ENCODE results near the gene LCT.
A peak's percentile ranks its signal among the peaks of the same experiment; 100 is the strongest.
"Not testable (repeated sequence)": the region's sequence is repeated elsewhere in the genome, so short reads cannot be mapped to it uniquely, and the experiment has no call there.

LCT gene

DNA sequence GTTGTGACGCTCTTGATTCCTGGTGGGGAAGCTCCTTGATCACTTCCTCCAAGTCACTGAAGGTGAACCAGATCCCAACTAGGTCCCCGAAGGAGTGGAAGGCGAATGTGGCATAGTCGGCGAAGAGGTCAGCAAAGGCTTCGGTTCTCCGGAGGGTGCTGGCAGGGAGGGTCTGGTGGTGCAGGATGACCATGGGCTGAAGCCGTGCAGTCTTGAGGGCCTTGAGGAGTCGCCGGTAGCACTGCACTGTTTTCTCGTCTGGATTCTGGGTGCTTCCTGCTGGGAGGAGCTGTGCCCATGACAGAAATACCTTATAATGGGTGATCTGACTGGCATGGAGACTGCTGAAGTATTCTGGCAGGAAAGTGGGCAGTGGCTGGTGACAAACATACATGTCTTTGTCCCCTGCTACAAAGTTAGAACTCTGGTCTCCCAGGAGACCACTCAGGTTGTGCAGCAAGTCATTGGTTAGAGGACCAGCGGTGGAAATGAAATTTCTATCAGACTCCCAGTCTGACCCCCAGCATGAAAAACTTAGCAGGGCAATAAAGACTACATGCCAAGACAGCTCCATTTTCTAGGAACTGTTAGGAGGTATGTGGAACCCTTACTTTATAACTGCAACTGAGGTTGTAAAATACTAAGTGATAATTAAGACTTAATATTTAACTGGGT, at the start of gene LCT:
Gene LCT, minus strand, starts transcription at position 589 of the 675 bp plus-strand sequence. Its CDS starts 15 bp downstream, at position 574.
- DNase-seq (ENCODE audit: low spot score): no peak

DNA sequence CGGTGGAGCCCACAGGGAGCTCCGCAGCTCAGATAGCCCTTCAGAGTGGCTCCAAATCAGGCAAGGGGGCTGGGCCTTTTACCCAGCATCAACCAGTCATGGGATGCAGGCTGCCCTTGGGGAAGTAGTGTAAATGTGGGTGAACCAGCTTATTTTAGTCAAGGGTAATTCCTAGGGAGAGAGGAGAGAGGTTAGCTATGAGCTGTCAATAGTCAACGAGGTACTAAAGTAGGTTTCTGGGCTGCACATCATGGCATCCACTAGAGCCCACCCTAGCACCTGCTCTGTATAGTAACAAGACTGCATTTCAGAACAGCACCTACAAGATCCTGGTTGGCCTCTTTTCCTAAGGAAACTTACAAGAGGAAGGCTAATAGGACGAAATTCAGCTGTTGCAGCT, 48.7 kb upstream of the LCT start:
- DNase-seq (ENCODE audit: low spot score): no peak

- DNase-seq (ENCODE audit: low spot score): no peak
Measured at GRCh38 chr2:135882415-135882814, 45.4 kb upstream of the LCT start.

GRCh38 chr2:135876770-135877169, 39.8 kb upstream of the LCT start:
- not testable (repeated sequence) for DNase-seq (ENCODE audit: low spot score)

- DNase-seq (ENCODE audit: low spot score): peak; percentile 99
Measured at GRCh38 chr2:135876066-135876711, 39.2 kb upstream of the LCT start, which contains the start of gene MCM6. TSS of gene MCM6 (minus strand) at chr2:135876443. CDS start at chr2:135876365, 78 bp downstream.

DNA sequence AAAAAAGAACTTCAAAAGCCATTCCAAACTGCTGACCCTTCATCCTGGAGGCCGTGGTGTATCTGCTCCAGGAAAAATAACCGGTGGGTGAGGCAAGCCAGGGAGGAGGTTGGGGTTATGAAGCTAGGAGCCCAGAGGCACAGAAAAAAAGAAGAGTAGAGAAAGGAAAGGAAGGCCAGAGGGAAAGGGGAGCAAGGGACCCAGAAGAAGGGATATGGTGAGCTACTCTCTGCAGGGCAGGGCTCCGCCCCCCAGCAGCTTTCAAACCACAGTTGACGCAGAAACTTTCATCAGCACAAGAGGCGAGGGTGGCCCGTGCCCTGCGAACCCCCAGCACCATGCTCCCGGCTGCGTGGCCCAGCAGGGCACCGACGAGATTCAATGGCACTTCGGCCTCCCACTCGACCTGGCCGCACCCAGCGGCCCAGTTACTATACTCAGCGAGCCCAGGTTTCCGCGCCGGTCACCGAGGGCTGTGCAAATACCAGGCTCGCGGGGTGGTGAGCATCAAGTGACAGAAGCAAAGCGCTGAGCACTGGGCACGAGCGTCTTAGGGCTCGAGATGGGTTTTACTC, 38.6 kb upstream of the LCT start:
- peak; percentile 75 for DNase-seq (ENCODE audit: low spot score)

DNA sequence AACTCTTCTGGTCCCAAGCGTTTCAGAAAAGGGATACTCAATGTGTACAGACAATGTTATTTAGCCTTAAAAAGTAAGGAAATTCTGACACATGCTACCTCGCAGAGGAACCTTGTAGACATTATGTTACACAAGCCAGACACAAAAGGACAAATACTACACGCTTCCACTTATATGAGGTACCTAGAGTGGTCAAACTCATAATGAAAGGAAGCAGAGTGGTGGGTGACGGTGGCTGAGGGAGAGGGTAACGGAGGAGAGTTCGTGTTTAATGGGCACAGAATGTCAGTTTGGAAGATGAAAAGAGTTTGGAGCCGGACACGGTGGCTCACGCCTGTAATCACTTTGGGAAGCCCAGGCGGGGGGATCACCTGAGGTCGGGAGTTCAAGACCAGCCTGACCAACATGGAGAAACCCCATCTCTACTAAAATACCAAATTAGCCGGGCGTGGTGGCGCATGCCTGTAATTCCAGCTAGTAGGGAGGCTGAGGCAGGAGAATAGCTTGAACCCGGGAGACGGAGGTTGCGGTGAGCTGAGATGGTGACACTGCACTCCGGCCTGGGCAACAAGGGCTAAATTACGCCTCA, 37.9 kb upstream of the LCT start:
- no peak for DNase-seq (ENCODE audit: low spot score)

DNA sequence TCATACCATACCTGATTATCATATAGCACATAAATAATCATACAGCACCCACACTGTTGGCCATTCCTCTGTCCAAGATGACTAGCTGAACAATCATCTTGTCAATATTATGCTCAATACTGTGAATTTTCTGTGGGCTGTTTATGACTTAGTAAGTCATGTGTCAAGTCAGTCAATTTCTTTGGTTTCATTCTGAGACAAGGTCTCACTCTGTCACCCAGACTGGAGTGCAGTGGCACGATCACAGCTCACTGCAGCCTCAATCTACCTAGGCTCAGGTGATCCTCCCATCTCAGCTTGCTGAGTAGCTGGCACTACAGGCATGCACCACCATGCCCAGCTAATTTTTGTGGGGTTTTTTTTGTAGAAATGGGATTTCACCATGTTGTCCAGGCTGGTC, 33.6 kb upstream of the LCT start:
- no peak for DNase-seq (ENCODE audit: low spot score)

DNA sequence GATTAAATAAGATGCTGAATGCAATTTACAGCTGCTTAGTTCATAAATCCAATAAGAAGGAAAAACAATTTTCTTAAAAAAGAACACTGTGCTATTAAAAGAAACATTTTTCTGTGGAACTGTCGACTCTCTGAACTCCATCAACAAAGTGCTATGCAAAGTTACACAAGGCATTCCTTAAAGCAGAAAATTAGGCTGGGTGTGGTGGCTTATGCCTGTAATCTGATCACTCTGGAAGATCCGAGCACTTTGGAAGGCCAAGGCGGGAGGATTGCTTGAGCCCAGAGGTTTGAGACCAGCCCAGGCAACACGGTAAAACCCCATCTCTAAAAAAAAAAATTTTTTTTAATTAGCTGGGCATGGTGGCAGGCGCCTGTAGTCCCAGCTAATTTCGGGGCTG, 26.2 kb upstream of the LCT start:
- DNase-seq (ENCODE audit: low spot score): no peak

DNA sequence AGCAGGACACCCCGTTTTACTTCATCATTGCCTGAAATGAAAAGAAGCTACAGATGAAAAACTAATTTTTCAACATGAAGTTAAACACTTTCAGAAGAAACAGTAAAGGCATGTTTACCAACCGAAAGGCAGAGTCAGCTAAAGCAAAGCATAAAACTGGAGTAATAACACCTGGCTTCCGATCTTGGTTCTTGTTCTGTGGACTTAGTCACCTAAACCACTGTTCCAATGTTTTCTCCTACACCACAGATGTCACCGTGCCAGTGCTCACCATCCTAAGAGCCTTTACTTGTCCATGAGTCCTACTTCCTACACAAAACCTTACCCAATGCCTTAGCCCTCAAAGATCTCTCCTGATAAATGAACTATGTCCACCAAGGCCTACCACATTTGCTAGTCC, 25.7 kb upstream of the LCT start:
- no peak for DNase-seq (ENCODE audit: low spot score)

DNA sequence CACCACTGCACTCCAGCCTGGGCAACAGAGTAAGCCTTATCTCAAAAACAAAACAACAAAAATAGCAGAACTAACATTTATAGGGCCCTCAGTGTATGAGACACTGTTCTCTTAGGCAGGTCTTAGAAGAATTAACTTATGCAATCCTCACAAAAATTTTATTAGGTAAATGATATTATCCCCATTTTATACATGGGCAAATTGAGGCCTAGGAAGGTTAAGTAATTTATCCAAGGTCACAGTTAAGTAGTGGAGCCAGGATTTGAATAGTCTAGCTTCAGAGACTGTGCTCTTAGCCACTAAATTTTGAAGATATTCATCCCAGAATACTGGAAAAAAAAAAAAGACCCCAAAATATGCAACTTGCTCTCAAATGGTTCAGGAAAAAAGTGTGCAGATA, 16.4 kb upstream of the LCT start:
- no peak for DNase-seq (ENCODE audit: low spot score)

GRCh38 chr2:135851858-135852257, 14.9 kb upstream of the LCT start:
- DNase-seq (ENCODE audit: low spot score): no peak

DNA sequence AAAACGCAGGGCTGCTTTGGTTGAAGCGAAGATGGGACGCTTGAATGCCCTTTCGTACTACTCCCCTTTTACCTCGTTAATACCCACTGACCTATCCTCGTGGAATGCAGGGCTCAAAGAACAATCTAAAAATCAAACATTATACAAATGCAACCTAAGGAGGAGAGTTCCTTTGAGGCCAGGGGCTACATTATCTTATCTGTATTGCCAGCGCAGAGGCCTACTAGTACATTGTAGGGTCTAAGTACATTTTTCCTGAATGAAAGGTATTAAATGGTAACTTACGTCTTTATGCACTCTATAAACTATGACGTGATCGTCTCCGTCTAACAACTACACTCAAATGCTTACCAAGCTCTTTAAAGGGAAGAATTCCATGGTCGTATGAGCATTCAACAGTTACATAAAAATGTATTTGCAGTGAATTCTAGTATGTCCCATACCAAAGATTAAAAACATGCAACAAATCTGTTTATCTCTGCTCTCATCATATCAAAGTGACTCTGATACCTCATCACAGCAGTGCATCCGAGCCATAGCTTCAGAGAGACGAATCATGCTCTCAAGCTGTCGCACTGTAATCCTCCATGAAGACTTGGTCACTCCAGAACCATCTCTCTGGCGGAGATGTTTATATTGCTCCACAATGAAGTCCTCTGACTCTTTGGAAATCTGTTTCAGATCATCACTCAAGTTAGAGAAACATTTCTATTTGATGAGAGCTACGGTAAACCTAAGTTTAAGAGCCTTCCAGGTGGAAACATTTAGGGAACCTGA, 14.1 kb upstream of the LCT start:
- DNase-seq (ENCODE audit: low spot score): no peak

GRCh38 chr2:135849087-135849486, 12.1 kb upstream of the LCT start:
- DNase-seq (ENCODE audit: low spot score): no peak

DNA sequence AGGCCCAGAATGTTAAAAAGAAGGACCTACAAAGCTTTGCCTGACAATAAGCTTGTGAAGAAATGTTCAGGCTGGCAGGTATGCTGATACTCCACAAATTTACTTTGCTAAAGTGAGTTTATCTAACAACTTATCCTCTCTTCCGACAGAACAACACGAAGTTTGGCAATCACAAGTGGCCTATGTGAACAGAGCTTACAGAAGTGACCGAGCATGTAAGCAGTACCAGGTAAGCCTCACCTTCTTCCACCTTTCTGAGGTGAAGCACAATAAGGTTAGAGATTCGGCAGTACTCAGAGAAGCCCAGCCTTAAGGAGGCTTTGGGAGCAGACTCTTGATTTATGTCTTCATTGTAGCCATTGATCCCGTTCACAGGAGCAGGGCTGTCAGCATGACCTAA, 9.0 kb upstream of the LCT start:
- DNase-seq (ENCODE audit: low spot score): no peak

DNA sequence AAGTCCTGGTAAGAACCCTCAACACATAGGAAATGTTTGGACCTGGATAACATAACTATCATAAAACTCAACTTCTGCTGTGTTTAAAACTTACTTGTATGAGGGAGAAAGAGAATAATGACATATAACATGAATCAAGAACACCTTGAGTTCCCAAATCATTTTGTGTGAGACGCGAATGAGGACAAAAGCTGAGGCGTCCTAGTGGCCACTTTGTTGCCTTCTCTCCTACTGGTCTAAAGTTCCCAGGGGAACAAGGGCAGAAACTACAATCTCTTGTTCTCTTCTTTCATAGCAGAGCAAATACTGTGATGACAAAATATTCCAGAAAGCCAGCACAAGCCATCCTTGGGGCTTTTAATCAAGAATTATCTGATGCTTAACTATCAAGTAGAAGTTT, 8.3 kb upstream of the LCT start:
- no peak for DNase-seq (ENCODE audit: low spot score)

DNA sequence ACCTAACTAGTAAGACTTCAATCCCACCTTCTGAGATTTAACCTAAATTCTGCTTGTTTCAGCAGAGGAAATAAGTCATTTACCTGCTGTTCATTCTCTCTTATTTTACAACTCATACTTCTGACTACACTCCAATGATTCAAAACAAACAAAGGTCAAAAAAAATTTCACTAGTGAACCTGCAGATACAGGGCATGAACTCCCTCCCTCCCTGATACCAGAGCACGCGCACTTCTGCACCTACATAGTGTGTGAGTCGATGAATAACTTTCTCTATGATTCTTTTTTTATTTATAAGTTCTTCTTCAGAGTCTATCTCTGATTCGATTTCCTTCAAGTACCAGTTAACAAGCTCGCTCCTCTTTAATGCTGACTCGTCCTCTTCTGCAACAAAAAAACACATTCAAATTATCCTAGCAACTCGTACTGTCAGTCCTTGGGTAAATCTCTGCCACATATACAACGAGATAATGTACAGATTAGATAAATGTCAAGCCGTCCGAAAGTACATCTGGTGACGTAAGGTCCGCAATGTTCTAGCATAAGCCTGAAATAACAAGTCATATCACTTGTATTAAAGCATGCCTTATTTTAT, 7.4 kb upstream of the LCT start:
- DNase-seq (ENCODE audit: low spot score): no peak

- DNase-seq (ENCODE audit: low spot score): no peak
Measured at GRCh38 chr2:135843671-135844070, 6.7 kb upstream of the LCT start.

DNA sequence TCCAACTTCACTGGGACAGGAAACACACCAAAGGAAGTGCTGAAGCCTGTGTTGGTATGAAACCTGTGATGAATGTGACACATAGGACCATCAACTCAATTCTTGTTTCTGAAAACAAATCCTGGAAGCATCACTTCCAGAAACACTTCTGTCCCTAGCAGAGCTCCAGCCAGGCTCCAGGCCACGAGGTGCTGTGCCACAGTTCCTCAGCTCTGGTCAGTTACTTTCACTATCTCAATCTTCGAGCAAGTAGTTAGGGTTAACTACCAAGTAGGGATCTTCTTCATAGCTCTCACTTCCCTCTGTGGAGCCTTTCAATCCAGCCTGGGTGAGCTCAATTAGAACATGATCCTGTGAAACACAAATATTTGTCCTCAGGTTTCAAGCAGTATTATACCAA, 3.6 kb upstream of the LCT start:
- no peak for DNase-seq (ENCODE audit: low spot score)

DNA sequence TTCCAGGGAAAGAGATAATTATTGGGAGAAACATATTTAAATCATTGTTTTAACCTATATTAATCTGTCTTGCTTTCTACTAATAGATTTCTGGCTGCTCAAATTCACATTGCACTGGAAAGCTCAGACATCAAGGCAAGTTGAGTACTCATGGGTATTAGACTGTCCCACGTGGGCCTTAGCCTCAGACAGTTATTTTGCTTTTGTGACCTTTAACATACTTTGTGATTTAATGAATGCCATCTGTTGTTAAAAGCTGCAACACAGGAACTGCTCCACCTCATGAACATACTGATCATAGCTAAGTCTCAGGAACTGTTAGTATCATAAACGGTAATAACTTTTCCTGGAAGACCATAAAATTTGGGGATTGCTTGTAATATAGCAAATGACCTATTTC, 2.7 kb upstream of the LCT start:
- peak; percentile 87 for DNase-seq (ENCODE audit: low spot score)

- DNase-seq (ENCODE audit: low spot score): no peak
Measured at GRCh38 chr2:135838502-135838901, 1.5 kb upstream of the LCT start.

DNA sequence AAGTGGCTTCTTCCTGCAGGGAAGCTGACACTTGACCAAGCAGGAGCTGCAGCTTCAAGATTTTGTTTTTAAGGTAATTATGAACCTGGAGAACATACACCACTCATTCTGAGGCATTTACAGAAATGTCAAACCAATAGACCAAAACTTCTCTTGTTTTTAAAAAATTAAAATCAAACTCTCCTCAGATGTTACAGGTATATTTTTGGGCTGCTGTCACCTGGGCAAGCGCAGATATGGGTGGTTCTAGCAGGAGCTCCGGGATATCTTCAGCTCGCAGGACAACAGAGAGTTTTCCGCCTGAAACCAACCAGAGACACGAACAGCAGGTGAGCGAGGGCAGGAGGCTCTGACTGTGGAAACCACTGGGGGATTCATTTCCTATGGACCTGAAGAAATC, 4.1 kb downstream of the LCT start:
- DNase-seq (ENCODE audit: low spot score): no peak

Measured in GM03348 (cell line).